ENCODE results near the gene SEC62. TPM values are rescaled to one million over a fixed set of nuclear protein-coding genes. Genes with fewer than 3 reads are reported as not detected.
A peak's percentile ranks its signal among the peaks of the same experiment; 100 is the strongest.

The SEC62 gene
- 72.1 and 72.4 TPM in 2 replicates for total RNA-seq

- H3K4me3 Mint-ChIP-seq = peak within 1 kb of the TSS; percentile 98
- H3K27ac Mint-ChIP-seq = peak within 1 kb of the TSS; percentile 99
- H3K4me1 Mint-ChIP-seq = peaks cover 28% of the 10 kb centered on the region
- peak; percentile 98 for DNase-seq
- intact Hi-C loops (cut with micrococcal nuclease) = loop anchor here (1.0 to 10.0 kb wide), 4 partner anchors 33 to 898 kb away; partner anchors contain the start of gene SKIL
- H3K27me3 Mint-ChIP-seq = peaks cover 3% of the 10 kb centered on the region
- peaks cover 15% of the 10 kb centered on the region for H3K36me3 Mint-ChIP-seq (ENCODE audit: low read depth)
- peaks cover 6% of the 10 kb centered on the region for H3K9me3 Mint-ChIP-seq
These were observed at the start of gene SEC62 for GRCh38 chr3:169966428-169966950. SEC62 (plus strand) TSS chr3:169966807; CDS start chr3:169966823, 16 bp downstream.

- H3K27me3 Mint-ChIP-seq = peaks cover 6% of the 10 kb centered on the region
These were observed 43.4 kb upstream of the SEC62 start for GRCh38 chr3:169923189-169923588.

GRCh38 chr3:169923831-169924230, 42.8 kb upstream of the SEC62 start:
- intact Hi-C loops (cut with micrococcal nuclease) = no loop called here
- Mint-ChIP-seq H3K9me3 (no peaks in the 10 kb centered on the region), H3K27ac (no peak overlapping the region), H3K4me1 (no peaks in the 10 kb centered on the region), H3K36me3 (ENCODE audit: low read depth) (no peaks in the 10 kb centered on the region), H3K4me3 (no peak overlapping the region), H3K27me3 (peaks cover 9% of the 10 kb centered on the region)
- no peak for DNase-seq

More at GRCh38 chr3:169923189-169923588, 43.4 kb upstream of the SEC62 start:
- H3K36me3 Mint-ChIP-seq (ENCODE audit: low read depth) = no peaks in the 10 kb centered on the region
- H3K4me3 Mint-ChIP-seq = no peak overlapping the region
- H3K4me1 Mint-ChIP-seq = no peaks in the 10 kb centered on the region
- no peaks in the 10 kb centered on the region for H3K9me3 Mint-ChIP-seq
- intact Hi-C loops (cut with micrococcal nuclease) = no loop called here
- H3K27ac Mint-ChIP-seq = no peak overlapping the region
- no peak for DNase-seq

- H3K9me3 Mint-ChIP-seq = no peaks in the 10 kb centered on the region
- H3K4me1 Mint-ChIP-seq = no peaks in the 10 kb centered on the region
- intact Hi-C loops (cut with micrococcal nuclease) = no loop called here
- H3K36me3 Mint-ChIP-seq (ENCODE audit: low read depth) = no peaks in the 10 kb centered on the region
- peaks cover 17% of the 10 kb centered on the region for H3K27me3 Mint-ChIP-seq
- no peak for DNase-seq
- H3K27ac Mint-ChIP-seq = no peak overlapping the region
- H3K4me3 Mint-ChIP-seq = no peak overlapping the region
These were observed 36.6 kb upstream of the SEC62 start for GRCh38 chr3:169929830-169930519.

GRCh38 chr3:169930843-169931242, 35.8 kb upstream of the SEC62 start:
- Mint-ChIP-seq H3K27me3 (peaks cover 21% of the 10 kb centered on the region), H3K27ac (no peak overlapping the region), H3K4me3 (no peak overlapping the region), H3K36me3 (ENCODE audit: low read depth) (no peaks in the 10 kb centered on the region), H3K9me3 (no peaks in the 10 kb centered on the region), H3K4me1 (no peaks in the 10 kb centered on the region)
- DNase-seq = no peak
- intact Hi-C loops (cut with micrococcal nuclease) = no loop called here

- Mint-ChIP-seq H3K9me3 (no peaks in the 10 kb centered on the region), H3K27me3 (peaks cover 17% of the 10 kb centered on the region), H3K4me3 (no peak overlapping the region), H3K4me1 (no peaks in the 10 kb centered on the region), H3K36me3 (ENCODE audit: low read depth) (no peaks in the 10 kb centered on the region), H3K27ac (no peak overlapping the region)
- no peak for DNase-seq
- intact Hi-C loops (cut with micrococcal nuclease) = no loop called here
These were observed 34.7 kb upstream of the SEC62 start for GRCh38 chr3:169931747-169932520.

- H3K27ac Mint-ChIP-seq = no peak overlapping the region
- no peaks in the 10 kb centered on the region for H3K36me3 Mint-ChIP-seq (ENCODE audit: low read depth)
- no peak for DNase-seq
- H3K4me3 Mint-ChIP-seq = no peak overlapping the region
- H3K4me1 Mint-ChIP-seq = peaks cover 3% of the 10 kb centered on the region
- peaks cover 8% of the 10 kb centered on the region for H3K27me3 Mint-ChIP-seq
- intact Hi-C loops (cut with micrococcal nuclease) = no loop called here
- H3K9me3 Mint-ChIP-seq = no peaks in the 10 kb centered on the region
These were observed 27.3 kb upstream of the SEC62 start for GRCh38 chr3:169939320-169939719.

GRCh38 chr3:169939751-169940150, 26.9 kb upstream of the SEC62 start:
- Mint-ChIP-seq H3K4me1 (peaks cover 3% of the 10 kb centered on the region), H3K36me3 (ENCODE audit: low read depth) (no peaks in the 10 kb centered on the region), H3K9me3 (no peaks in the 10 kb centered on the region), H3K27ac (no peak overlapping the region), H3K4me3 (no peak overlapping the region), H3K27me3 (peaks cover 6% of the 10 kb centered on the region)
- no peak for DNase-seq
- intact Hi-C loops (cut with micrococcal nuclease) = no loop called here

- DNase-seq = no peak
- Mint-ChIP-seq H3K27ac (no peak overlapping the region), H3K36me3 (ENCODE audit: low read depth) (no peaks in the 10 kb centered on the region), H3K9me3 (no peaks in the 10 kb centered on the region), H3K4me1 (peaks cover 10% of the 10 kb centered on the region), H3K4me3 (no peak overlapping the region), H3K27me3 (no peaks in the 10 kb centered on the region)
- intact Hi-C loops (cut with micrococcal nuclease) = no loop called here
These were observed 26.0 kb upstream of the SEC62 start for GRCh38 chr3:169940470-169941181.

GRCh38 chr3:169945313-169945712, 21.3 kb upstream of the SEC62 start:
- H3K9me3 Mint-ChIP-seq = no peaks in the 10 kb centered on the region
- DNase-seq = peak; percentile 74
- no peaks in the 10 kb centered on the region for H3K36me3 Mint-ChIP-seq (ENCODE audit: low read depth)
- H3K27ac Mint-ChIP-seq = no peak overlapping the region
- H3K4me1 Mint-ChIP-seq = peaks cover 10% of the 10 kb centered on the region
- peak overlapping the region; percentile 51 for H3K4me3 Mint-ChIP-seq
- intact Hi-C loops (cut with micrococcal nuclease) = no loop called here
- H3K27me3 Mint-ChIP-seq = no peaks in the 10 kb centered on the region

- no peak for DNase-seq
- H3K27ac Mint-ChIP-seq = no peak overlapping the region
- H3K4me3 Mint-ChIP-seq = no peak overlapping the region
- H3K36me3 Mint-ChIP-seq (ENCODE audit: low read depth) = no peaks in the 10 kb centered on the region
- intact Hi-C loops (cut with micrococcal nuclease) = no loop called here
- H3K27me3 Mint-ChIP-seq = no peaks in the 10 kb centered on the region
- H3K4me1 Mint-ChIP-seq = peaks cover 7% of the 10 kb centered on the region
- no peaks in the 10 kb centered on the region for H3K9me3 Mint-ChIP-seq
These were observed 20.3 kb upstream of the SEC62 start for GRCh38 chr3:169946336-169946735.

- no peak for DNase-seq
- Mint-ChIP-seq H3K4me1 (peaks cover 7% of the 10 kb centered on the region), H3K27ac (no peak overlapping the region), H3K4me3 (no peak overlapping the region), H3K9me3 (no peaks in the 10 kb centered on the region), H3K27me3 (no peaks in the 10 kb centered on the region), H3K36me3 (ENCODE audit: low read depth) (no peaks in the 10 kb centered on the region)
- intact Hi-C loops (cut with micrococcal nuclease) = no loop called here
These were observed 17.8 kb upstream of the SEC62 start for GRCh38 chr3:169948559-169949448.

- Mint-ChIP-seq H3K27ac (no peak overlapping the region), H3K4me3 (no peak overlapping the region), H3K36me3 (ENCODE audit: low read depth) (no peaks in the 10 kb centered on the region), H3K9me3 (no peaks in the 10 kb centered on the region), H3K27me3 (no peaks in the 10 kb centered on the region), H3K4me1 (peaks cover 2% of the 10 kb centered on the region)
- no peak for DNase-seq
- intact Hi-C loops (cut with micrococcal nuclease) = no loop called here
These were observed 14.6 kb upstream of the SEC62 start for GRCh38 chr3:169952045-169952444.

All from activated CD4-positive, alpha-beta T cell treated with anti-CD3 and anti-CD28 coated beads, Interleukin-2, amount 10 ng/mL, durations not matched to agents 24 days and 14 days (primary cell).